B cell (primary cell): ENCODE measurements around the gene SUCLG2. TPM values are rescaled to one million over a fixed set of nuclear protein-coding genes. Genes with fewer than 3 reads are reported as not detected.
A peak's percentile ranks its signal among the peaks of the same experiment; 100 is the strongest.

Experiments used
- ATAC-seq: fragments of 200-7000 bp; cut with Tn5 transposase; one replicate; pipeline ENCODE4 v1.10.0; 2021; ENCODE audit warnings: low read depth, mild to moderate bottlenecking, moderate number of reproducible peaks, moderate library complexity
- CTCF ChIA-PET: fragments of 350-600 bp; sonication (Branson Sonifier 250); formaldehyde crosslinking; loops from one replicate; lab custom pipeline; 2021; ENCODE audit warnings: antibody characterized with exemption, inconsistent platforms; lab: Charles Lee
- POLR2A ChIA-PET: fragments of 350-600 bp; sonication (Branson Sonifier 250); formaldehyde crosslinking; loops from one replicate; lab custom pipeline; 2021; ENCODE audit warnings: antibody characterized with exemption; lab: Charles Lee
- DNase-seq: peaks from one replicate; pipeline ENCODE4 v3.0.0; 2013
- H2AFZ ChIP-seq: 2 replicates; pipeline ENCODE4 v1.6.1; 2012; ENCODE audit warnings: mild to moderate bottlenecking, low read depth, low read length; ENCODE audit not compliant: insufficient read depth, poor library complexity, severe bottlenecking
- H3K27ac ChIP-seq, 2 donors: 1 replicate in 1 of 2; 2 replicates in 1 of 2; pipeline ENCODE4 v1.5.1; 2012 to 2013; ENCODE audit warnings: low read length in 2 of 2, mild to moderate bottlenecking in 2 of 2, moderate library complexity in 1 of 2
- H3K27me3 ChIP-seq, 4 experiments: fragments of 200-600 bp in 1 of 4; sonication (generic) in 1 of 4; replicated peaks in 1 of 4; 1 replicate in 2 of 4; 2 replicates in 2 of 4; pipeline versions ENCODE4 v1.6.1 to v1.7.0; 2013 to 2016; ENCODE audit warnings: low read length in 3 of 4, mild to moderate bottlenecking in 2 of 4, mixed read lengths in 1 of 4, moderate library complexity in 1 of 4; ENCODE audit not compliant: insufficient read depth in 4 of 4, control insufficient read depth in 3 of 4; ENCODE audit errors: control extremely low read depth in 1 of 4
- H3K36me3 ChIP-seq, 2 experiments: replicated peaks in 1 of 2; 1 replicate in 1 of 2; 2 replicates in 1 of 2; pipeline versions ENCODE4 v1.6.1 to v1.7.1; 2013; ENCODE audit warnings: low read length in 1 of 2; ENCODE audit not compliant: insufficient read depth in 2 of 2, control insufficient read depth in 1 of 2; ENCODE audit errors: control extremely low read depth in 1 of 2, extremely low read depth in 1 of 2
- H3K4me1 ChIP-seq, 2 donors: fragments of 200-600 bp in 1 of 2; sonication (generic) in 1 of 2; 1 replicate in 1 of 2; 2 replicates in 1 of 2; pipeline versions ENCODE4 v1.5.1 to v1.6.1; 2013 to 2017; ENCODE audit warnings: low read length in 2 of 2; ENCODE audit not compliant: control insufficient read depth in 2 of 2, insufficient read depth in 2 of 2
- H3K4me2 ChIP-seq: replicated peaks from 2 replicates; pipeline ENCODE3; 2012; ENCODE audit warnings: mild to moderate bottlenecking, low read depth, low read length; ENCODE audit not compliant: poor library complexity, severe bottlenecking
- H3K4me3 ChIP-seq, 5 experiments: fragments of 200-600 bp in 1 of 5; sonication (generic) in 1 of 5; 1 replicate in 3 of 5; 2 replicates in 2 of 5; pipeline versions ENCODE4 v1.5.1 to v1.7.0; 2011 to 2016; ENCODE audit warnings: low read length in 4 of 5, mild to moderate bottlenecking in 4 of 5, low read depth in 2 of 5, control low read depth in 1 of 5, moderate library complexity in 1 of 5; ENCODE audit not compliant: insufficient read depth in 1 of 5; ENCODE audit errors: control extremely low read depth in 1 of 5, extremely low read depth in 1 of 5
- H3K79me2 ChIP-seq: fragments of 200-600 bp; sonication (generic); one replicate; pipeline ENCODE4 v1.6.0; 2016; ENCODE audit warnings: low read length; ENCODE audit not compliant: control insufficient read depth, insufficient read depth
- H3K9ac ChIP-seq: fragments of 200-600 bp; sonication (generic); 2 replicates; pipeline ENCODE4 v1.6.1; 2017; ENCODE audit warnings: mild to moderate bottlenecking, low read length, moderate library complexity
- H3K9me3 ChIP-seq, 3 donors: one replicate each; pipeline versions ENCODE4 v1.6.1 to v1.7.1; 2013; ENCODE audit warnings: low read length in 2 of 3; ENCODE audit not compliant: control insufficient read depth in 2 of 3, insufficient read depth in 1 of 3; ENCODE audit errors: control extremely low read depth in 1 of 3
- H4K20me1 ChIP-seq: 2 replicates; pipeline ENCODE4 v1.6.0; 2012; ENCODE audit warnings: mild to moderate bottlenecking, low read length; ENCODE audit not compliant: insufficient read depth, control insufficient read depth, poor library complexity, severe bottlenecking
- H3K27ac Mint-ChIP-seq: one replicate; pipeline ENCODE4 v1.8.0; 2021; ENCODE audit warnings: mixed read lengths
- H3K27me3 Mint-ChIP-seq: one replicate; pipeline ENCODE4 v1.8.0; 2021; ENCODE audit warnings: mixed read lengths
- H3K4me1 Mint-ChIP-seq: one replicate; pipeline ENCODE4 v1.8.0; 2021; ENCODE audit warnings: mixed read lengths
- H3K4me3 Mint-ChIP-seq: one replicate; pipeline ENCODE4 v1.8.0; 2021; ENCODE audit warnings: mixed read lengths
- H3K9me3 Mint-ChIP-seq: one replicate; pipeline ENCODE4 v1.8.0; 2022; ENCODE audit warnings: mixed read lengths; ENCODE audit not compliant: insufficient read depth
- CTCF ChIP-seq: fragments of 200-600 bp; IDR thresholded peaks from one replicate; pipeline ENCODE4 v1.8.0; 2022; ENCODE audit warnings: antibody characterized with exemption, mild to moderate bottlenecking
- EZH2 ChIP-seq: IDR thresholded peaks from 2 replicates; pipeline ENCODE4 v1.6.1; 2012; ENCODE audit warnings: borderline replicate concordance, low read depth, mild to moderate bottlenecking, moderate library complexity, low read length; ENCODE audit not compliant: insufficient read depth, poor library complexity, severe bottlenecking
- WGBS: methylation state at CpG from one replicate; pipeline ENCODE4 v1.1.5; 2013; ENCODE audit warnings: missing lambda C conversion rate; ENCODE audit not compliant: insufficient coverage; 5-methylcytosine and 5-hydroxymethylcytosine counted together
- intact Hi-C: fragments of 100-400 bp; cut with micrococcal nuclease; formaldehyde crosslinking; loops from one replicate; pipeline ENCODE4 v1.10.0; 2022
- polyA plus RNA-seq: library from polyadenylated mRNA; depleted of rRNA; stranded (reverse); fragments of >200 nt; gene quantifications from 2 replicates; pipeline ENCODE4 v1.2.3, GENCODE V29; 2012
- total RNA-seq, 2 donors: library from RNA; stranded (reverse); fragments of 120-200 nt in 1 of 2; gene quantifications; 1 replicate in 1 of 2; 2 replicates in 1 of 2; pipeline versions ENCODE4 v1.2.3 to v1.2.4, GENCODE V29; 2013 to 2022

Gene SUCLG2
- total and polyA plus RNA-seq, 2 donors (not counting 1 experiment from before 2014, with no cell fraction given) = 9.1 to 35.8 TPM

GRCh38 chr3:67602816-67603215 lies 51.6 kb downstream of the SUCLG2 start:
- ChIA-PET POLR2A (no interaction called here), CTCF (no interaction called here)
- peaks cover 10% of the 10 kb centered on the region for H3K79me2 ChIP-seq
- no peaks in the 10 kb centered on the region for H3K27me3 ChIP-seq
- intact Hi-C loops = no loop called here
- DNase-seq (no peak), ATAC-seq (no peak)
- no peak overlapping the region for H3K27ac ChIP-seq
- TF ChIP-seq CTCF = no peak
- peaks cover 28% of the 10 kb centered on the region for H3K4me1 Mint-ChIP-seq
- peaks cover 0 to 30% of the 10 kb centered on the region in 2 experiments for H3K36me3 ChIP-seq
- 63% methylated on average over 1 of the region's 2 CpGs for WGBS
- H4K20me1 ChIP-seq = no peaks in the 10 kb centered on the region
- no peaks in the 10 kb centered on the region for H3K9me3 Mint-ChIP-seq
- H3K27me3 Mint-ChIP-seq = no peaks in the 10 kb centered on the region
- H3K9me3 ChIP-seq = no peaks in the 10 kb centered on the region
- H3K4me3 Mint-ChIP-seq = no peak overlapping the region
- H3K4me1 ChIP-seq = peaks cover 5 to 11% of the 10 kb centered on the region in 2 donors
- no peak overlapping the region for H2AFZ ChIP-seq
- no peak overlapping the region for H3K9ac ChIP-seq
- H3K27ac Mint-ChIP-seq = no peak overlapping the region
- no peak overlapping the region for H3K4me3 ChIP-seq
- no peak overlapping the region for H3K4me2 ChIP-seq

GRCh38 chr3:67601919-67602608 lies 52.3 kb downstream of the SUCLG2 start:
- Histone ChIP-seq H3K27ac (peak overlapping the region in 1 of 2 donors; percentile 34), H3K4me2 (no peak overlapping the region), H3K36me3 (peaks cover 0 to 24% of the 10 kb centered on the region in 2 experiments), H3K4me1 (peaks cover 5 to 11% of the 10 kb centered on the region in 2 donors), H2AFZ (no peak overlapping the region), H3K79me2 (peaks cover 14% of the 10 kb centered on the region), H3K9me3 (no peaks in the 10 kb centered on the region), H3K4me3 (no peak overlapping the region), H4K20me1 (no peaks in the 10 kb centered on the region), H3K27me3 (no peaks in the 10 kb centered on the region), H3K9ac (no peak overlapping the region)
- no peak for DNase-seq
- CTCF ChIA-PET = no interaction called here
- H3K27ac Mint-ChIP-seq = no peak overlapping the region
- H3K4me3 Mint-ChIP-seq = no peak overlapping the region
- TF ChIP-seq EZH2 (no peak), CTCF (no peak)
- no peak for ATAC-seq
- intact Hi-C loops = no loop called here
- POLR2A ChIA-PET = no interaction called here
- peaks cover 28% of the 10 kb centered on the region for H3K4me1 Mint-ChIP-seq
- WGBS = no CpG with 5 or more reads among the region's 5 CpGs
- H3K9me3 Mint-ChIP-seq = no peaks in the 10 kb centered on the region
- H3K27me3 Mint-ChIP-seq = no peaks in the 10 kb centered on the region
